DND-41 (cell line): Measurements from ENCODE around the gene C6orf118.

Experiments used
- ATAC-seq: fragments of 200-7000 bp; cut with Tn5 transposase; 3 replicates; pipeline ENCODE4 v1.9.1; 2021; ENCODE audit warnings: low read depth; ENCODE audit not compliant: insufficient read depth
- DNase-seq: peaks from one replicate; pipeline ENCODE4 v3.0.0-alpha.2; 2020
- H2AFZ ChIP-seq: 2 replicates; pipeline ENCODE4 v1.6.0; 2012; ENCODE audit warnings: low read depth, low read length
- H3K27ac ChIP-seq: 2 replicates; pipeline ENCODE4 v1.5.1; 2012; ENCODE audit warnings: low read length, inconsistent platforms
- H3K27me3 ChIP-seq: fragments of 200-600 bp; sonication (generic); 2 replicates; pipeline ENCODE4 v1.6.0; 2012; ENCODE audit warnings: low read length, mild to moderate bottlenecking, inconsistent platforms; ENCODE audit not compliant: insufficient read depth, poor library complexity
- H3K36me3 ChIP-seq: 2 replicates; pipeline ENCODE4 v1.5.1; 2012; ENCODE audit warnings: low read length, inconsistent platforms; ENCODE audit not compliant: insufficient read depth
- H3K4me1 ChIP-seq: 2 replicates; pipeline ENCODE4 v1.5.1; 2012; ENCODE audit warnings: mild to moderate bottlenecking, low read length; ENCODE audit not compliant: insufficient read depth
- H3K4me2 ChIP-seq: 2 replicates; pipeline ENCODE4 v1.6.0; 2012; ENCODE audit warnings: mild to moderate bottlenecking, moderate library complexity, low read length, inconsistent platforms; ENCODE audit not compliant: insufficient read depth
- H3K4me3 ChIP-seq, 2 experiments: fragments of 200-600 bp in 1 of 2; shearing (Covaris generic) in 1 of 2; 2 replicates each; pipeline ENCODE4 v1.5.1; 2012 to 2016; ENCODE audit warnings: inconsistent platforms in 2 of 2, low read length in 2 of 2, mild to moderate bottlenecking in 2 of 2, low read depth in 1 of 2, moderate library complexity in 1 of 2
- H3K79me2 ChIP-seq: 2 replicates; pipeline ENCODE4 v1.6.0; 2012; ENCODE audit warnings: low read length, inconsistent platforms; ENCODE audit not compliant: insufficient read depth
- H3K9ac ChIP-seq: 2 replicates; pipeline ENCODE4 v1.6.0; 2012; ENCODE audit warnings: low read depth, mild to moderate bottlenecking, inconsistent platforms, low read length, moderate library complexity
- H3K9me3 ChIP-seq: 2 replicates; pipeline ENCODE4 v1.5.1; 2012; ENCODE audit warnings: low read length, moderate library complexity, mild to moderate bottlenecking, inconsistent platforms; ENCODE audit not compliant: insufficient read depth, severe bottlenecking
- H4K20me1 ChIP-seq: 2 replicates; pipeline ENCODE4 v1.6.0; 2012; ENCODE audit warnings: low read length; ENCODE audit not compliant: insufficient read depth
- EZH2 ChIP-seq: IDR thresholded peaks from 3 replicates; pipeline ENCODE4 v1.6.1; 2012; ENCODE audit warnings: borderline replicate concordance, low read depth, mild to moderate bottlenecking, moderate library complexity, low read length, inconsistent platforms; ENCODE audit not compliant: severe bottlenecking
- TF ChIP-seq, protein P1 (sequence below): IDR thresholded peaks from 2 replicates; pipeline ENCODE4 v1.5.1; 2012; ENCODE audit warnings: borderline replicate concordance, low read length, moderate library complexity, mild to moderate bottlenecking; ENCODE audit not compliant: poor library complexity, severe bottlenecking; ENCODE audit errors: extremely low read depth

Gene C6orf118

GRCh38 chr6:165300422-165300936 is 8.9 kb downstream of the C6orf118 start:
- no peak overlapping the region for H3K9ac ChIP-seq
- TF ChIP-seq EZH2 = no peak
- TF ChIP-seq, protein P1, sequence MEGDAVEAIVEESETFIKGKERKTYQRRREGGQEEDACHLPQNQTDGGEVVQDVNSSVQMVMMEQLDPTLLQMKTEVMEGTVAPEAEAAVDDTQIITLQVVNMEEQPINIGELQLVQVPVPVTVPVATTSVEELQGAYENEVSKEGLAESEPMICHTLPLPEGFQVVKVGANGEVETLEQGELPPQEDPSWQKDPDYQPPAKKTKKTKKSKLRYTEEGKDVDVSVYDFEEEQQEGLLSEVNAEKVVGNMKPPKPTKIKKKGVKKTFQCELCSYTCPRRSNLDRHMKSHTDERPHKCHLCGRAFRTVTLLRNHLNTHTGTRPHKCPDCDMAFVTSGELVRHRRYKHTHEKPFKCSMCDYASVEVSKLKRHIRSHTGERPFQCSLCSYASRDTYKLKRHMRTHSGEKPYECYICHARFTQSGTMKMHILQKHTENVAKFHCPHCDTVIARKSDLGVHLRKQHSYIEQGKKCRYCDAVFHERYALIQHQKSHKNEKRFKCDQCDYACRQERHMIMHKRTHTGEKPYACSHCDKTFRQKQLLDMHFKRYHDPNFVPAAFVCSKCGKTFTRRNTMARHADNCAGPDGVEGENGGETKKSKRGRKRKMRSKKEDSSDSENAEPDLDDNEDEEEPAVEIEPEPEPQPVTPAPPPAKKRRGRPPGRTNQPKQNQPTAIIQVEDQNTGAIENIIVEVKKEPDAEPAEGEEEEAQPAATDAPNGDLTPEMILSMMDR = no peak
- ATAC-seq = no peak

DNA sequence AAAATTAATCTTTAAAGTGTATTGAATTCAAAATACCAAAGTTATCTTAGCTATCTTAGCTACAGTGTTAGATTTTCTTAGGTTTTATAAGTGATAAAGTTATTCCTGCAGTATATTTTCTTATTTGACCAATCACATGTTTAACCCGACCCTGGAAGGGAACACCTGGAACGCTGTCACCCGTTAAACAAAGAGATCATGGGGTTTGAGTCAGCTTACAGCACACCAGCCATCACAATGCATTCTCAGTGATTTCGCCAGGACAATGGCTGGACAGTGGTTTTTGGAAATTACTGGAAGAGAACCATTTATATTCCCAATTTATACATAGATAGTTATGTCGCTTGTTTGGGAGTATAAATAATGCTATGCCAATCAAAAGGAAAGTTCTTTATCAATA is 10.5 kb downstream of the C6orf118 start:
- DNase-seq (no peak), ATAC-seq (no peak)
- Histone ChIP-seq H3K79me2 (no peaks in the 10 kb centered on the region), H3K27me3 (no peaks in the 10 kb centered on the region), H3K4me1 (no peaks in the 10 kb centered on the region), H3K36me3 (no peaks in the 10 kb centered on the region), H2AFZ (no peak overlapping the region), H3K9ac (no peak overlapping the region), H3K4me3 (no peak overlapping the region), H3K4me2 (no peak overlapping the region), H4K20me1 (no peaks in the 10 kb centered on the region), H3K9me3 (no peaks in the 10 kb centered on the region), H3K27ac (no peak overlapping the region)
- TF ChIP-seq, protein P1 = no peak
- no peak for TF ChIP-seq EZH2

More at GRCh38 chr6:165300422-165300936, 8.9 kb downstream of the C6orf118 start:
- no peak overlapping the region for H3K4me2 ChIP-seq
- no peak overlapping the region for H3K4me3 ChIP-seq
- DNase-seq = no peak
- no peak overlapping the region for H3K27ac ChIP-seq
- no peaks in the 10 kb centered on the region for H4K20me1 ChIP-seq
- H3K36me3 ChIP-seq = no peaks in the 10 kb centered on the region
- no peaks in the 10 kb centered on the region for H3K9me3 ChIP-seq
- H2AFZ ChIP-seq = no peak overlapping the region
- H3K4me1 ChIP-seq = no peaks in the 10 kb centered on the region
- no peaks in the 10 kb centered on the region for H3K79me2 ChIP-seq
- H3K27me3 ChIP-seq = no peaks in the 10 kb centered on the region

- Histone ChIP-seq H3K36me3 (no peaks in the 10 kb centered on the region), H3K4me3 (no peak overlapping the region), H3K79me2 (no peaks in the 10 kb centered on the region), H3K4me1 (no peaks in the 10 kb centered on the region), H3K9ac (no peak overlapping the region), H3K27ac (no peak overlapping the region), H3K27me3 (no peaks in the 10 kb centered on the region), H2AFZ (no peak overlapping the region), H3K9me3 (no peaks in the 10 kb centered on the region), H3K4me2 (no peak overlapping the region), H4K20me1 (no peaks in the 10 kb centered on the region)
- no peak for TF ChIP-seq EZH2
- TF ChIP-seq, protein P1 = no peak
- ATAC-seq = no peak
- DNase-seq = no peak
Measured at GRCh38 chr6:165298402-165298801, 11.0 kb downstream of the C6orf118 start.

DNA sequence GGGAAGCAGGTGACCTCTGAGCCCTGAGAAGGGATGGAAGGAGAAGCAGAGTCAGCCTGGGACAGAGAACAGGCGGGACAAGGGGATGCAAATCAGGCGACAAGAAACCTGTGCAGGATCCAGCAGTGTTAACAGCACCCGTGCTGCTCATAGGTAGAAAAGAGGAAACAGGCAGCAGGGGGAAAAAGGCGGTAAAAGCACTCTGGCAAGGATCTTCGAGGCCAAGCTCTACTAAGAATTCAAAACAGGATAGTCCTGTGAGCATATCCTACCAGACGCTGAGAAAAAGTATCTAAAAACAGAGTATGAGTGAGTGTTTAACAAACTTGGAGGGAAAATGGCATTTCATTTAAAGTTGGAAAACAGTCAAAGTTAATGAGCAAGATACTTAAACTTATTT is 16.7 kb downstream of the C6orf118 start:
- H3K4me1 ChIP-seq = no peaks in the 10 kb centered on the region
- TF ChIP-seq, protein P1 = no peak
- no peak for TF ChIP-seq EZH2
- no peak for ATAC-seq
- no peak overlapping the region for H3K4me2 ChIP-seq
- H3K4me3 ChIP-seq = no peak overlapping the region
- no peaks in the 10 kb centered on the region for H3K9me3 ChIP-seq
- H3K27ac ChIP-seq = no peak overlapping the region
- no peak overlapping the region; the same call in 1 of the 2 replicates for H2AFZ ChIP-seq
- no peaks in the 10 kb centered on the region for H3K36me3 ChIP-seq
- H3K79me2 ChIP-seq = no peaks in the 10 kb centered on the region
- no peak overlapping the region for H3K9ac ChIP-seq
- H3K27me3 ChIP-seq = no peaks in the 10 kb centered on the region
- DNase-seq = no peak
- no peaks in the 10 kb centered on the region for H4K20me1 ChIP-seq
